Subcutaneous preadipocyte (primary cell): ENCODE results near the gene ZNF280C. TPM values are rescaled to one million over a fixed set of nuclear protein-coding genes. Genes with fewer than 3 reads are reported as not detected.

Experiments used
- small RNA-seq: library from RNA; depleted of rRNA; stranded (forward); fragments of <200 nt; gene quantifications from one replicate; pipeline ENCODE3, GENCODE V24; 2012
- total RNA-seq: library from RNA; depleted of rRNA; stranded (reverse); fragments of >200 nt; gene quantifications from 2 replicates; pipeline ENCODE4 v1.2.3, GENCODE V29; 2012

Gene ZNF280C
- 5.9 and 8.6 TPM in 2 replicates for total RNA-seq

DNA sequence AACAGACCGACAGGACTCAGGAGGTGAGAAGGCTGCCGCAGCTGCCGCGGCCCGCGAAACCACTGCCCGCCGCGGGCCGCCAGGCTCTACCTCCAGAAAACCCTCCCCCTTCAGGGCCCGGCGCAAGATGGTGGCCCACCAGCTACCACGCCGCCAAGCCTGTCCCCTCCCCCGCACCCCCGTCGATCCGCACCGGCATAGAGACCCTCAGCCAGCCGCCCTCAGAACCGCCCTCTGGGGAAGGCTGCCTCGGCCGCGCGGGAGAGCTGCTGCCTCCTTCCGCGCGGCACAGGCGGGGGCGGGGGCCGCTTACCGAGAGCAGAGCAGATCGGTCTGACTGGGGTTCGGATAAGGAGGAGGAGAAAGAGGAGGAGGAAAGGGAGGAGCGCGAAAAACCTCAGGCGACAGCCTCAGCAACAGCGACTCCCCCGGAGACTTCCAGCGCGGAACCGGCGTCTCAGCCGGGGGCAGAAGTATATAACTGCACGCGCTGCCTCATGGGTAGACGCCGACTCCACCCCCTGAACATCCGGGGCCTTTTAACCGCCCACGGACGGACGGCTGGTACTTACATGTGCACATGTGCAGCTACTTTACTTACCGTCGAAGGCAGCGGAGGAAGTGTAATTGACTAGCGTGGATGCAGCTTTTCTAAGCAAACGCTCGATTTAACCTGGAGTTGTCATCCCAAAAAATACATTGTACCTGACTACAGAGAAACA lies at the start of gene ZNF280C:
Gene ZNF280C (minus strand): TSS at position 451 of the 722 bp plus-strand sequence. CDS start 8,450 bp downstream, outside the sequence.

GRCh38 chrX:130171446-130172126 lies 97.1 kb downstream of the ZNF280C start, which contains the start of gene RAB33A:
RAB33A (plus strand) TSS chrX:130171962; CDS start chrX:130172063, 101 bp downstream.

GRCh38 chrX:130165703-130166502 lies 102.8 kb downstream of the ZNF280C start, which contains the start of gene AIFM1:
AIFM1 (minus strand) TSS chrX:130165841; CDS start chrX:130165656, 185 bp downstream.

Small RNAs within 50 kb of the gene (small RNA-seq; reads per million reads assigned to genes)
- 0.11 reads per million for gene RNU6-1130P

Other genes with a start within 250 kb of the ZNF280C start
- 9.2 and 13.7 TPM in 2 replicates for gene ELF4, start 158.4 kb downstream of the ZNF280C start, total RNA-seq
- 15.1 and 16.8 TPM in 2 replicates for gene AIFM1, start 103.1 kb downstream of the ZNF280C start, total RNA-seq
- gene RAB33A, start 96.9 kb downstream of the ZNF280C start, total RNA-seq = 0.37 and 0.39 TPM in 2 replicates
- 6.5 and 8.1 TPM in 2 replicates for gene SLC25A14, start 71.0 kb upstream of the ZNF280C start, total RNA-seq
- not detected in 2 replicates for gene GPR119, start 116.8 kb upstream of the ZNF280C start, total RNA-seq
- gene RBMX2, start 133.1 kb upstream of the ZNF280C start, total RNA-seq = 19.4 and 20.6 TPM in 2 replicates